G401.6 (cell line): Measurements from ENCODE around the gene SLC37A4.
A peak's percentile ranks its signal among the peaks of the same experiment; 100 is the strongest.
"Not testable (repeated sequence)": the region's sequence is repeated elsewhere in the genome, so short reads cannot be mapped to it uniquely, and the experiment has no call there.

Source experiments
- FAIRE-seq: peaks from 2 replicates; lab custom pipeline; 2012; peaks lifted over from hg19 to GRCh38; lab: Jason Lieb, UNC

SLC37A4 gene

DNA sequence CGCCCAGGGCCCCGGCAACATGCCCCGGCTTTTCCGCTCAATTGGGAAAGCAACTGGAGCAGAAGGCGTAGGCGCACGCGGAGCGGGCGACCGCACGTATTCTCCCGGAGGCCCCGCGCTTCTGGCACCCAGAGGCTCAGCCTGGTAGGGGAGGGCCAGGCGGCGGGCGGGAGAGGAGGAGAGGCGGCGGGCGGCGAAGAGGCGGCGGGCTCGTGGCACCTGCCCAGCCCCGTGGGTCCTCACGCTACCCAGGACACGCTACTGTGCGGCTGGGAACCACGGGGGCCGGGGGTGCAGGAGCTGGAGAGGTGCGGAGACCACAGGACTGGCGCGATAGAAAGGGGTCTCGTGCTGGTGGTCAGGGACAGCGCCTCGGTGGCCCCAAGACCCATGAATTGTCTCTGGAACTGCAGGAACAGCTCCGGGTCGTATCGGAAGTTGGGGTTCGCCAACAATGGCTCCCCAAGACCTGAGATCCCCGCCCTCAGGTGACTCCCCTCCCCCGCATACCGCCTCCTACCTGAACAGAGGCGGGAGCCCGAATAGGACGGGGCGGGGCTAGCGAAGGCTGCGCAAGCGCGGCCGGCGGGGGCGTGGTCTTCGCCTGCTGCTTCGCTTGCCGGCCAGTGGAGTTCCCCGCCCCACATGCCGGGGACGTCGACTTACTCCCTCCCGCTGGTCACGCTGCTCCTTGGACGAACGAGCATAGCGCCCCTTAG, at the start of gene SLC37A4:
SLC37A4 (minus strand) TSS at position 549 of the 719 bp plus-strand sequence.
- peak; percentile 96 for FAIRE-seq

DNA sequence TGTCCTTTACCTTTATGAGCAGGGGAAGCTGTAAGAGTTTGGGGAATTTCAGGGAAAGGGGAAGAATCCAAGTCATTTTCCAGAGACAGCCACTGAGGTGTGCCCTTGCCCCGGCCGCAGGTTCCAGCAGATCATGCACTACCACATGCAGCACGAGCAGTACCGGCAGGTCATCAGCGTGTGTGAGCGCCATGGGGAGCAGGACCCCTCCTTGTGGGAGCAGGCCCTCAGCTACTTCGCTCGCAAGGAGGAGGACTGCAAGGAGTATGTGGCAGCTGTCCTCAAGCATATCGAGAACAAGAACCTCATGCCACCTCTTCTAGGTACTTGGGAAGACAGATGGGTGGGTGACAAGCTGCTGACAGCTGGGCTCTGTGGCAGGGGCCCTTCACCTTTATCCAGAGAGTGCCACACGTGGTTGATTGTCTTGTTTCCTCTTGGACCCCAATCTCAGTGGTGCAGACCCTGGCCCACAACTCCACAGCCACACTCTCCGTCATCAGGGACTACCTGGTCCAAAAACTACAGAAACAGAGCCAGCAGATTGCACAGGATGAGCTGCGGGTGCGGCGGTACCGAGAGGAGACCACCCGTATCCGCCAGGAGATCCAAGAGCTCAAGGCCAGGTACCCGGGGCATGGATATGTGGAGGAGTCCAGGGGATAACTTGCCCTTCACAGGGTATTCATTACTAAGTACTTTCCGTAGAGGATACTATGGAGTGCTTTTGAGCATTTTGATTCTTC, 48.2 kb upstream of the SLC37A4 start:
- FAIRE-seq: no peak

DNA sequence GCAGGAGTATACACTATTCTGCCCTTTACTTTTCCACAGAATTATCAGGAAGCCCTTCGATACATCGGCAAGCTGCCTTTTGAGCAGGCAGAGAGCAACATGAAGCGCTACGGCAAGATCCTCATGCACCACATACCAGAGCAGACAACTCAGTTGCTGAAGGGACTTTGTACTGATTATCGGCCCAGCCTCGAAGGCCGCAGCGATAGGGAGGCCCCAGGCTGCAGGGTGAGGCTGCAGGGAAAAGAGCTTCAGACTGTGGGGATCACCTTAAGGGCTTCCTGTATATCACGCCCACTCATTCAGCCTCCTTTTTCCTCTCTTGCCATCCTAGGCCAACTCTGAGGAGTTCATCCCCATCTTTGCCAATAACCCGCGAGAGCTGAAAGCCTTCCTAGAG, 47.2 kb upstream of the SLC37A4 start:
- FAIRE-seq: no peak

DNA sequence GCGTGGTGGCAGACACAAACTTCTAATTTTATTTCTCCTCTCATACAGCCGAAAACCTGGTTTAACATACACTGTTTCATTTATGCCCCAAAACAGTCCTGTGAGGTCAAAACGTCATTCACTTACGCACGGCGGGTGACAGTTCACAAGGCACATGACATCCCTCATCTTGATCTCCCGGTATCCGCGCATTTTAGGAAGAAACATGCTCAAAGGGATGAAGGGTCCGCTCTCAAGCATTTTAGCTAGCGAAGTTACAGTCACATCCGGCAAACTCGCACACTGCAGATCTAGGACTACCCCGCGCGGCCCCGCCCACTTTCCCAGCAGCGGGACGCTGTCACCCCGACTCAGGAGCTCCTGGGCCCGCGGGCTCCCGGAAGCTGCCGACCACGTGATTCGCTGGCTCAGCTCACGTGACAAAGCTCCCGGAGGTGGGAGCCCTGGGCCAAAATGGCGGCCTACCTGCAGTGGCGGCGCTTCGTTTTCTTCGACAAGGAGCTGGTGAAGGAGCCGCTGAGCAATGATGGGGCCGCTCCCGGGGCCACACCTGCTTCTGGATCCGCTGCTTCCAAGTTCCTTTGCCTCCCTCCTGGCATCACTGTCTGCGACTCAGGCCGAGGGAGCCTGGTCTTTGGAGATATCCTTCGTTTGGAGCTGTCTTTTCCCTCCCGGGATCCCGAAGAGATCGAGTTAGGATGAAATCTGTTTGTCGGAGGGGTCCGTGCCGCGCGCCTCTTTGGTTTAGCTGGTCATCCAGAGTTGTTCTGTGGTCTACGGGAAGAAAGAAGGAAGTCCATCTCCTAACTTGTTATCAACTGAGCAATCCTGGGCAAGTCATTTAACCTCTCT, 36.9 kb upstream of the SLC37A4 start, which contains the start of gene VPS11:
VPS11 (plus strand) TSS at position 448 of the 852 bp plus-strand sequence; CDS start at position 454, 6 bp downstream.
- peak; percentile 90 for FAIRE-seq

DNA sequence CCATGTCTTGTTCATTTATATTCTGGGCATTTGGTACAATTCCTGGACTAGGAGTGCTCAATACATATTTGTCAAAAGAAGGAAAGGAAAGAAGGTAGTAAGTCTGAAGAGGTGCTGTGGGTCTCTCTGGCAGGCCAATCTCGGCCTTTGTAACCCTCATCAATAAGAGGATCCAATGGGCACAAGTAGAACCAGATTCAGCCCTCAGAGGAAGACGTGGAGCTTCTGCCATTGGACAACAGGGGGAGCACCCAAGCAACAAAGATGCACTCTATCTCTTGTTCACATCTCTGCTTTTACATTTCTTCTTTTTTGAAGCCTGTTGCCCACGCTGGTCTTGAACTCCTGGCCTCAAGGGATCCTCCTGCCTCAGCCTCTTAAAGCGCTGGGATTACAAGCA, 34.7 kb upstream of the SLC37A4 start:
- FAIRE-seq: no peak

DNA sequence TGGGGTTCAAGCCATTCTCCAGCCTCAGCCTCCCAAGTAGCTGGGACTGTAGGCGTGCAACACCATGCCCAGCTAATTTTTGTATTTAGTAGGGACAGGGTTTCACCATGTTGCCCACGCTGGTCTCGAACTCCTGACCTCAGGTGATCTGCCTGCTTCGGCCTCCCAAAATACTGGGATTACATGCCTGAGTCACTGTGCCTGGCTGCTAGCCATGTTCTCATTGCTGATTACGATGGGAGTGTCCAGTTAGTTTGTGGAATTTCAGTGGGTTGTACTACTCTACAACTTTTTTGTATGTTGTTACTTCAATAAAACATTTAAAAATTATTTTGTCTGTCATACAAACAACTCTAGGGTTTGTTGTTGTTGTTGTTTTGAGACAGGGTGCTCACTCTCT, 32.1 kb upstream of the SLC37A4 start:
- no peak for FAIRE-seq

DNA sequence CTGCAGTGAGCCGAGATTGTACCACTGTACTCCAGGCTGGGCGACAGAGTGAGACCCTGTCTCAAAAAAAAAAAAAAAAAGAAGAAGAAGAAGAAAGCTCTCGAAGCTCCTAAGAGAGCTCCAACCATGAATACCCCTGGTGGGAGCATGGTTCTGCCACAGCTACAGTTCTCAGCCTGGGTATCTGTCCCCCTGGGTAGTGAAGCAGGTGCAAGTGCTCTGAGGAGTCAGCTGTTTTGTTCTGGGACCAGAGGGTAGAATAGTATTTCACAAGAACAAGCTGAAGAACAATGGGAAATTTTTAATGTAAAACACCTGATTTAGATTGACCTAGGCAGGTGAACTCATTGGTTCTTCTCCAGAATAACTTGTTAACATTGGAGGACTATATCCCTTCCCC, 30.6 kb upstream of the SLC37A4 start:
- no peak for FAIRE-seq

DNA sequence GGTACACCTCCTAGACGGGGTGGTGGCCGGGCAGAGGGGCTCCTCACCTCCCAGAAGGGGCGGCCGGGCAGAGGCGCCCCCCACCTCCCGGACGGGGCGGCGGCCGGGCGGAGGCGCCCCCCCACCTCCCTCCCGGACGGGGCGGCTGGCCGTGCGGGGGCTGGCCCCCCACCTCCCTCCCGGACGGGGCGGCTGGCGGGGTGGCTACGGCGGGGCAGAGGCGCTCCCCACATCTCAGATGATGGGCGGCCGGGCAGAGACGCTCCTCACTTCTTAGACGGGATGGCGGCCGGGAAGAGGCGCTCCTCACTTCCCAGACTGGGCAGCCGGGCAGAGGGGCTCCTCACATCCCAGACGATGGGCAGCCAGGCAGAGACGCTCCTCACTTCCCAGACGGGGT, 28.5 kb upstream of the SLC37A4 start:
- FAIRE-seq: not testable (repeated sequence)

DNA sequence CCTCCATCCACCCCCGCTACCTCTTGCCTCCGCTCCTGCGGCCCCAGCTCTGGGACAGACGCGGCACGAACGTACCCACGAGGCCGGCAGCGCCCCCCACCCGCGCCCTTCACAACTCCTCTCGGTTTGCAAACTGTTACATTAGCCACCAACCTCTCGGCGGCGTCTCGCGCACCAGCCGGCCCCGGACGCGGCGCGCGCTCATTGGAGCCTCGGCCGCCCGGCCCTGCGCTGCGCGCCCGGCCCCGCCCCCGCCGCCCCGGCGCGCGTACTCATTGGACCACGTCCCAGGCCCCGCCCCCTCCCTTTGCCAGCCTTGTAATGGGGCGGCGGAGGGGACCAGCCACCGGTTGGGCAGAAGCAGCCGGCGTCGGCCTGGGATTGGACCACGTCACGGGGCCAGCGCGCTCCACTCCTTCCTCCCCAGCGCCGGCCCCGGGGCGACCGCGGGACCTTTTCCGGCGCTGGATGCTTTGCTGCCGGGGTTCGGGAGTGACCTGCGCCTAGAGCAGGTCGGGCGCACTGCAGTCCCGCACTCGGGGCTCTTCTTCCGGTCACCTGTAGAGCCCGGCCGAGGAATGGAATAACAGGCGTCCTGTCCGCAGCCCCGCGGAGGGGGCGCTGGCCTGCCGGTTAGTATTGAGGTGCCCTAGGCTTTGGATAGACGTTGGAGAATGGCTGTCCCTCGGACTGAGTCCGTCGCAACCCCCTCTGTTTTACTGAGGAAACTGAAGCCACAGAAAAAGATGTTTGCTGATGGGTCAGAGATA, 26.5 kb upstream of the SLC37A4 start, which contains the start of gene HYOU1:
HYOU1 (minus strand) TSS at position 206 of the 770 bp plus-strand sequence. CDS start 1,045 bp downstream, outside the sequence.
- no peak for FAIRE-seq

DNA sequence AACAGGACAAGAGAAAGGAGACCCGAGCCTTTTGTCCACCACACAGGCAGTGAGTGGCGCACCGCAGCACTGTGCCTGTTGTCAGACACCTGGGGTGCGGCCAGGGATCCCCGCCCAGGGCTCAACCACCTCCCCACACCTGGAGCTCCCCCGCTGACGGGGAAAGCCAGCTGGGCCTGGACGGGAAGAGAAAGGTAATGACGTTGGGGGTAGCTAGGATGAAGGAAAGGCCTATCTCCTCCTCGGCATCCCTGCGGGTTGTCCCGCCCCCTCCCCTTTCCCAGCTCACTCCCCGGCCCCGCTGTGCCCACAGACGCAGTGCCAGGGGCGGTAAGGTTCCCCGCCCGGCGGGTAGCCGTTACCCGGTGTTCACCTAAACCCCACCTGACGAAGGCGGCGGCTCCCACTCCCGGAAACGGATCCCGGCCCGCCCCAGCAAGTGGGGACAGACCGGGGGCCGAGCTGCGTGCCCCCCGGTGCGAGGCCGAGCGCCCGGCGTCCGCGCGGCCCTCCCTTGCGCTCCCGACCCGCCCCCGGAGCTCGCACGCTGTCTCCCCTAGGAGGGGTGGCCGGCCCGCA, 25.8 kb upstream of the SLC37A4 start:
- FAIRE-seq: no peak

DNA sequence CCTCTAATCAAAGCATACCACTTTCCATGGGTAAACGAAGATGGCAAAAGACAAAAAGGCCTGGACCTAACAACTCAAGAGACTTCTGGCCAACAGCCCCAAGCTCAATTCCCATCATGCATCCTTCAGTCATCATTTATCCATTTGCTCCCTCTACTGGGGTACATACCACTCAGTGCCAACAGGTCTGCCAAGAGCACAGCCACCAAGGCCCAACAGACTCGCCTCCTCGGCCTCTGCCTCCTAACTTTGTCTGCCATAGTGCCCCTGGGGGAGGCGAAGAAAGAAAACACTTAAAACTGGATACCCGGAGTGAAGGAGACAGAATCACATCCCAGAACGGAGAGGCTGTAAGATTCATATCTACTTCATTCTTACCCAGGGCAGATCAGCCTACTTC, 25.2 kb upstream of the SLC37A4 start:
- no peak for FAIRE-seq

DNA sequence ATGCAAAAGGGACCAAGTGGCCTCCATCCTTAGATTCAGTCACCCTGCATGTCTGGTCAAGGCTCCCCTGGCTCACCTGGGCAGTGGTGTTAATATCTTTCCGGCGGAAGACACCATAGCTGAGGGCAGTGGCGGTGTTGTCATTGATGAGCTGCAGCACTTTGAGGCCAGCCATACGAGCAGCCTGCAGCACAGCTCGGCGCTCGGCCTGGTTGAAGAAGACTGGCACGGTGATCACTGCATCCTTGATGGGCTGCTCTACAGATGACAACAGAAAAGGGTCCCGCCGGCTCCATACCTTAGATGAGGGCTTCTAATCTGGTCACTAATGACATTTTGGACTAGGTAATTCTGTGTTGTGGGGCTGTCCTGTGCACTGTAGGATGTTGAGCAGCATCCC, 23.7 kb upstream of the SLC37A4 start:
- FAIRE-seq: no peak

DNA sequence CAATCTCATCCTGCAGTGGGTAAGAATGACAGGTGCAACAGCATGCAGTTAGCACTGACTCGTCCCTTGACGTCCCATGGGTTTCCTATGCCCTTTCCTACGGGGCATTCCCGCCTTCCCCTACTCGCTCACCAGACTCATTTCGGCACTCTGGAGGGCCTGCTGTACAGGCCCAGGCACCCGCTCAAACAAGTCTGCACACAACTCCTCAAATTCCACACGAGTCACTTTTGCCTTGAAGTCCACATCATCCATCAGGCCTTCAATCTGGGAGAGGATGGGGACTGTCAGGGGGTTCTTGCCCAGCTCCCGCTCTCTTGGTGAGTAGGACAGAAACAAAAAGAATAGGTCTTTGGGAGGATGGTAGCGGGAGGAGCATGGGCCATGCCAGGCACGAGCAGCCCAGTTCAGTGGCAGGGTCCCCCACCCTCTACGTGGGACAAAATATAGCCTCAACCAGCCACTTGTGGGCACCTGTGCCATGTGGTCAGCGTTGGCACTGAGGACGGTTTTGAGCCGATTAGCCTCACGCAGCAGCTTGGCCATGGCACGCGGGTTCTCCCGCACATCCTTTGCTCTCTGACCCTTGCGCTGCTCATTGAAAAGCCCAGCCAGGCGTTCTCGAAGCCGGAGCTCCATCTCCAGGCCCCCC, 21.6 kb upstream of the SLC37A4 start:
- no peak for FAIRE-seq

DNA sequence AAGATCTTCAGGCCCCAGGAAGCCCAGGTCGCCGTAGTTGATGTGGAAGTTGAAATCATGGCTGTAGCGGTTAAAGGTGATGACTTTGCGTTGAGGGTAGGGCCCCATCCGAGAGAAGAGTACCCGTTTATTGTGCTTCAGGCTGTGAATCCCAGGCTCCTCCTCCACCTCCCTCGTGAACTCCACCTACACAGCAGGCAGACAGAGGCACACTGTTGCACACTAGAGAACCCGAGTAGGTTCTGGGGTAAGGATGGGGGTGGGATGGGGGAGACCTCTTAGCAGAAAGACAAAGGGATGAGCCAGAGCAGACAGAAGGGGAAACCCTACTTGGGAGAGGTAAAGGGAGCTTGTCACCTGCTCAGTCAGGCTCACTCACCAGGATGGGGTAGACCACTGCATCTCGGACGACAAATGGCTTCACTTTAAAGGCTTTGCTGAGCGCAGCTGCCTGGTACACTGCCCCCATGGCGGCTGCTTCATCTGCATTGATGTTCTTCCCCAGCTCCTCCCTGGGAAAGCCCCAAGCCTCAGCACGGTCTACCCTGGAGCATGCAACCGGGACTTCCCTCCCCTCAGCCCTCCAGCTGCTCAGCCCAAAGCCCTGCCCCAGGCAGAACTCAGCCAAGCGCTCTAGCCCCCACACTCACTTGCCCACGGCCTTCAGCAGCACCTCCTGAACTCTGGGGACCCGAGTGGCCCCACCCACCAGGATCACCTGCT, 20.9 kb upstream of the SLC37A4 start:
- no peak for FAIRE-seq

DNA sequence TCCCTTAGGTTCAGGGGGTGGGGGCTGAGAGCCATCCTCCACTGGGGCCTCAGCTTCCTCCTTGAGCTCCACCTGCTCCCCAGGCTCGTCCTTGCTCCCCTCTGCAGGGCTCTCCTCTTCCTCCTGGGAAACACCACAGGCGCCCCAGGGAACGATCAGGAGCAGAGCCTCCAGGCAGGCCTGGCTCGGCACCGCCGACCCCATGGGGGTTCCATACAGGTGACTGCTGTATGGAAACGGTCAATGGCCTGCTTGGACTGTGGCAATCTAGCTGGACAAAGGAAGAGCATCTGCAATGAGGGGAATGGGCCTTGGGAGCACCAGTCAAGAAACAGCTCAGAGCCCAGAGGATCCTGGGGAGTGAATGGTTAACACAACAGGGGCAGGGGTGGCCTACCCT, 18.4 kb upstream of the SLC37A4 start:
- no peak for FAIRE-seq

DNA sequence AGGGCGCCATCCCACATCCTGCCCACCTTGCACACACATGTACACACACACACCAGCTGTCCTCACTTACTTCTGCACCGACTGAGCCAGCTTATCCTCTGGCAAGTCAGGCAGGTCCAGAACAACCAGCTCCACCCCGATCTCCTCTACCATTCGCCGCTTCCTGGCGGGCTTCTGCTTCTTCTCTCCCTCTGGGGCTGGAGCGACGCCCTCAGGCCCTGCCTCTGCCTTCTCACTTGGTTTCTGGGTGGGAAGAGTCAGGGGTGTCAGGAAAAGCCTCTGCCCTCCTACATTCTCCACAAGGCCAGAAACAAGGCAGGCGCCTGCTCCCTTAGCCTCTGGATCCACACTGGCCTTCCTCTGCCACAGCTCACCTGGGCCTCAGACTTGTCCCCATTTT, 18.0 kb upstream of the SLC37A4 start:
- no peak for FAIRE-seq

DNA sequence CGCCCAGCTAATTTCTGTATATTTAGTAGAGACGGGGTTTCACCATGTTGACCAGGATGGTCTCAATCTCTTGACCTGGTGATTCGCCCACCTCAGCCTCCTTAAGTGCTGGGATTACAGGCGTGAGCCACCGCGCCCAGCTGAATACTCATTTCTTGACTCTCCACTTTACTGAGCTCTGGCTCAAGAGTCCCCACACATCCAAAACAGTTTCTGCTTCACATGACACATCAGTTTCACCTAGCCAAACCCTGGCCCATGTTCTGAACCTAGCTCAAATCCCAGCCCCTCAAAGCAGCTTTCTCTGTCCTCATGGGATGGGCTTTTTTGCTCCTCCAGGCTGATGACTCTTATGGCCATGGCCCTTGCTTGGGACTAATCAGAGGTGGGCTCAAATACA, 16.5 kb upstream of the SLC37A4 start:
- no peak for FAIRE-seq

DNA sequence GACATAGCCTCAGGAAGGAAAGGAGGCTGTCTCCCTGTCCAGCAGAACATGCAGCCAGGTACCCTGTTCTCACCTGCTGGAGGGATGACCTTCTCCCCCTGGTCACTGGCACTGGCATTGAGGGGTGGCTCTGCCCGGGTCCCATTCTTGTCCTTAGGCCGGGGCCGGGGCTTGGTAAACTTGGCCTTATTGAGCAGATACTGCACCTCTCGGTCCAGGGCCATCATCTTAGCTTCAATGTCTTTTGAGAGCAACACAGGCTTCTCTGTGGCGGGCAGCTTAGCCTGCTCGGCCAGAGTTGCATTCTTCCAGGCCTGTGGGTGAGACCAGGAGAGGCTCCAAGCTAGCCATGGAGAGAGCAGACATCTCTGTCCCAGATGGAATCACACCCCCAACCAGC, 15.8 kb upstream of the SLC37A4 start:
- no peak for FAIRE-seq

DNA sequence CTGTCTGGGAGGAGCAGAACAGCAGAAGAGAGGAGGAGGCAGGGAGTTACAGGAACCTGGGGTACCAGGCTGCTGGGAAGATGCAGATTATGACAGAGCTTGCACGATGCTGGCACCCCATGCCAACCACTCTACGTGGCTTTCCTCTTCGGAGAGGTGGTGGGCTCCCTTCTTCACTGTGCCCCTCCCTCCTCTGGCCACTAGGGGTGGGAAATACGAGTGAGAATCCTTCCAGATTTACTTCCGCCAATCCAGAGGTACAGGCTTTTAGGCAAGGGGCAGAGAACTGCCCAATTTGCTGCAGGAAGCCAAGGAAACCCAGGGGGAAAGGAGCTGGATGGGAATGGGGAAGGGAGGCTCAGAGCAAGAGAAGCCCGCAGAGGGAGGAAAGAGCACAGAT, 14.0 kb upstream of the SLC37A4 start:
- FAIRE-seq: no peak

DNA sequence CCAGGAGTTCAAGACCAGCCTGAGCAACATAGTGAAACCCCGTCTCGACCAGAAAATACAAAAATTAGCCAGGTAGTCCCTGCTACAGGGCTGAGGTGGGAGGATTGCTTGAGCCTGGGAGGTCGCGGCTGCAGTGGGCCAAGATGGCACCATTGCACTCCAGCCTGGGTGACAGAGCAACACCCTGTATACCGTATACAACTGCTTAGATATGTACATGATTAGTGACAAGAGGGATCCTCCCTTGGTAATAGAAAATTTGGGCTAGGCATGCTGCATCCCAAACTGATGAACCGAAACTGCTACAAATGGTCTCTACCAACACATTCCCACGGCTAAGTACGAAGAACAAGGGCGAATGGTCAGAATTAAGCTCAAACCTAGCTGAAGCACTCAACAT, 12.2 kb upstream of the SLC37A4 start:
- FAIRE-seq: no peak
